ENCODE data around the gene WNT7B.

DNA sequence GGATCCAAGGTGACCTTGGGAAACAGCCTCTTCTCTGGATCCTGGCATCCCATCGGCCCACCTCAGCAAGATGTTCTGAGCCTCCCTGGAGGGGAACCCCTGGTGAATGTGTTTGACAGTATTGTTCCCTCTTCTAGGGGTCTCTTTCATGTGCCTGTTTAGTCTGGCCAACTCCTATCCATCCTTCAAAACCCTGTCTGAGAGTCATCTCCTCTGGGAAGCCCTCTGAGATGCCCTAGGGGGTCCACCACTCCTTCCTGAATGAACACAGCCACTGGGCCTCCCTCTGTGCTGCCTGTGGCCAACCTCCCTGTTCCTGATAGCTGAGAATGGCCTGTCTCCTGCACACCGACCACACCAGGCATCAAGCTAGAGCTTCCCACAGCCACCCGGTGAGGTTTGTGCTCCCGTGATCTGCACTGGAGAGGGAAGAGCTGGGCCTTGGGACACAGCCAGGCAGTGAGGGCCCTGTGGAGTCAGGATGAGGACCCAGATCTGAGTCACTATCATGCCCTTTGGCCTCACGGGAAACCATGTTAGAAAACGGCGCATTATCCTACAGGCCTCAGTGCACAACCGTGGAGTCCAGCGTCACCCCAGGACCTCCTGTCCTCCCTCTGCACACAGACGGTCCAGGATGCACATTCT is 8.8 kb downstream of the WNT7B start:
- no peak for TF ChIP-seq EZH2 (IDR thresholded peaks at IDR 0.05; ENCODE audit: borderline replicate concordance, low read depth, low read length, poor library complexity, severe bottlenecking)
- TF ChIP-seq, protein P1, sequence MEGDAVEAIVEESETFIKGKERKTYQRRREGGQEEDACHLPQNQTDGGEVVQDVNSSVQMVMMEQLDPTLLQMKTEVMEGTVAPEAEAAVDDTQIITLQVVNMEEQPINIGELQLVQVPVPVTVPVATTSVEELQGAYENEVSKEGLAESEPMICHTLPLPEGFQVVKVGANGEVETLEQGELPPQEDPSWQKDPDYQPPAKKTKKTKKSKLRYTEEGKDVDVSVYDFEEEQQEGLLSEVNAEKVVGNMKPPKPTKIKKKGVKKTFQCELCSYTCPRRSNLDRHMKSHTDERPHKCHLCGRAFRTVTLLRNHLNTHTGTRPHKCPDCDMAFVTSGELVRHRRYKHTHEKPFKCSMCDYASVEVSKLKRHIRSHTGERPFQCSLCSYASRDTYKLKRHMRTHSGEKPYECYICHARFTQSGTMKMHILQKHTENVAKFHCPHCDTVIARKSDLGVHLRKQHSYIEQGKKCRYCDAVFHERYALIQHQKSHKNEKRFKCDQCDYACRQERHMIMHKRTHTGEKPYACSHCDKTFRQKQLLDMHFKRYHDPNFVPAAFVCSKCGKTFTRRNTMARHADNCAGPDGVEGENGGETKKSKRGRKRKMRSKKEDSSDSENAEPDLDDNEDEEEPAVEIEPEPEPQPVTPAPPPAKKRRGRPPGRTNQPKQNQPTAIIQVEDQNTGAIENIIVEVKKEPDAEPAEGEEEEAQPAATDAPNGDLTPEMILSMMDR (conservative IDR thresholded peaks at IDR 0.05; ENCODE audit: low read depth, low read length), result no peak
